ENCODE measurements around the gene PEPD.

GRCh38 chr19:33470686-33471085 is 50.9 kb downstream of the PEPD start:
- TF ChIP-seq REST (IDR thresholded peaks at IDR 0.05; ENCODE audit: insufficient replicate concordance, low read depth): no peak
- no peak for TF ChIP-seq CTCF (IDR thresholded peaks at IDR 0.05; ENCODE audit: insufficient read depth, low read length)
- no peak for TF ChIP-seq GABPA (IDR thresholded peaks at IDR 0.05; ENCODE audit: low read depth)
- no peak for TF ChIP-seq POLR2AphosphoS5 (IDR thresholded peaks at IDR 0.05; ENCODE audit: low read depth)

Data from HL-60 (cell line).